ENCODE data around the gene TPT1.
"Not testable (repeated sequence)": the region's sequence is repeated elsewhere in the genome, so short reads cannot be mapped to it uniquely, and the experiment has no call there.

The TPT1 gene

GRCh38 chr13:45341034-45341798 lies at the start of gene TPT1:
TSS of gene TPT1 (minus strand) at chr13:45341183. CDS start at chr13:45341069, 114 bp downstream.
- in situ Hi-C loops (cut with HindIII; ENCODE audit: low sequenced_read_pairs) = no loop called here
- peak; percentile 95 for DNase-seq (ENCODE audit: low read depth)
- H3K4me3 ChIP-seq (ENCODE audit: low read depth, low read length) = peak within 1 kb of the TSS; percentile 99
- TF ChIP-seq CTCF (IDR thresholded peaks at IDR 0.05; ENCODE audit: low read depth, low read length, missing control alignments) = no peak

- DNase-seq (ENCODE audit: low read depth); H3K4me3 ChIP-seq (ENCODE audit: low read depth, low read length); in situ Hi-C loops (cut with HindIII; ENCODE audit: low sequenced_read_pairs): not testable (repeated sequence)
Measured at GRCh38 chr13:45390348-45390747, 49.4 kb upstream of the TPT1 start.

GRCh38 chr13:45388664-45389063 lies 47.7 kb upstream of the TPT1 start:
- H3K4me3 ChIP-seq (ENCODE audit: low read depth, low read length) = no peak overlapping the region
- no peak for DNase-seq (ENCODE audit: low read depth)
- in situ Hi-C loops (cut with HindIII; ENCODE audit: low sequenced_read_pairs) = no loop called here
- no peak for TF ChIP-seq CTCF (IDR thresholded peaks at IDR 0.05; ENCODE audit: low read depth, low read length, missing control alignments)

- H3K4me3 ChIP-seq (ENCODE audit: low read depth, low read length); in situ Hi-C loops (cut with HindIII; ENCODE audit: low sequenced_read_pairs); DNase-seq (ENCODE audit: low read depth): not testable (repeated sequence)
Measured at GRCh38 chr13:45386892-45387575, 46.1 kb upstream of the TPT1 start.

DNA sequence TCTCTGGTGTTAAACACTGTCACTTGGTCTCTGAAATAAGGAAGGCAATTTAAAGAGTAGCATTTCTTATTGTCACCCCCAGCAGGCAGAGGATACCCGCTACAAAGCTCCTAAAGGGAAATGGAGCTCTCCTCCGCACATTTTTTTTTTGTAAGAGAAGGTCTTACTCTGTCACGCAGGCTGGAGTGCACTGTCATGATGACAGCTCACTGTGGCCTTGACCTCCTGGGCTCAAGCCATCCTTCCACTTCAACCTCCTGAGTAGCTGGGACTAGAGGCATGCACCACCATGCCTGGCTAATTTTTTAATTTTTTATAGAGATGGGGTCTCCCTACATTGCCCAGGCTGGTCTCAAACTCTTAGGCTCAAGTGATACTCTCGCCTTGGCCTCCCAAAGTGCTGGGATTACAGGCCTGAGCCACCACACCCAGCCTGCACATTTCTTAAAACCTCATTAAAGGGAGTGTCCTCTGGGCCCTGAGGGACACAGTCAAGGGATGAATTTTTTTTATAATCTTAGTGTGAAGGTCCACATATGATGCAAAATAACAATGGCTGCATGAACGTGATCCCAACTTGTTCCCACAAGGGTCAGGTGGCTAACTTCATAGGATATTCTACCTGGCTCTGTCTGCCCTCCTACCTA lies 45.0 kb upstream of the TPT1 start:
- no peak for DNase-seq (ENCODE audit: low read depth)
- TF ChIP-seq CTCF (IDR thresholded peaks at IDR 0.05; ENCODE audit: low read depth, low read length, missing control alignments) = no peak
- no peak overlapping the region for H3K4me3 ChIP-seq (ENCODE audit: low read depth, low read length)
- in situ Hi-C loops (cut with HindIII; ENCODE audit: low sequenced_read_pairs) = no loop called here

DNA sequence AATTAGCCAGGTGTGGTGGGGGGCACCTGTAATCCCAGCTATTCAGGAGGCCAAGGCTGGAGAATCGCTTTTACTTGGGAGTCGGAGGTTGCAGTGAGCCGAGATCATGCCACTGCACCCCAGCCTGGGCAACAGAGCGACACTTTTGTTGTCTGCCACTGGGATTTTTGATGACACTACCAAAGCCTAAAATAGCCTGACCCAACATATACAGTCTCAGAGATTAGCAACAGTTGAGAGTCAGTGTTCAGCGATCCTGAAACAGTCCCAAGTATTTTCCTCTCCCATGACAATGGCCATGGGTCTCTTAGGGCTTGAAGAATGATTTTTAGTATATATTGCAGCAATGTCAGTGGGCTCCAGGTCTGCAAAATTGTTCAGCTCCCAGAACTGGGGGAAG lies 44.3 kb upstream of the TPT1 start:
- no peak overlapping the region for H3K4me3 ChIP-seq (ENCODE audit: low read depth, low read length)
- in situ Hi-C loops (cut with HindIII; ENCODE audit: low sequenced_read_pairs) = no loop called here
- TF ChIP-seq CTCF (IDR thresholded peaks at IDR 0.05; ENCODE audit: low read depth, low read length, missing control alignments) = no peak
- no peak for DNase-seq (ENCODE audit: low read depth)

DNA sequence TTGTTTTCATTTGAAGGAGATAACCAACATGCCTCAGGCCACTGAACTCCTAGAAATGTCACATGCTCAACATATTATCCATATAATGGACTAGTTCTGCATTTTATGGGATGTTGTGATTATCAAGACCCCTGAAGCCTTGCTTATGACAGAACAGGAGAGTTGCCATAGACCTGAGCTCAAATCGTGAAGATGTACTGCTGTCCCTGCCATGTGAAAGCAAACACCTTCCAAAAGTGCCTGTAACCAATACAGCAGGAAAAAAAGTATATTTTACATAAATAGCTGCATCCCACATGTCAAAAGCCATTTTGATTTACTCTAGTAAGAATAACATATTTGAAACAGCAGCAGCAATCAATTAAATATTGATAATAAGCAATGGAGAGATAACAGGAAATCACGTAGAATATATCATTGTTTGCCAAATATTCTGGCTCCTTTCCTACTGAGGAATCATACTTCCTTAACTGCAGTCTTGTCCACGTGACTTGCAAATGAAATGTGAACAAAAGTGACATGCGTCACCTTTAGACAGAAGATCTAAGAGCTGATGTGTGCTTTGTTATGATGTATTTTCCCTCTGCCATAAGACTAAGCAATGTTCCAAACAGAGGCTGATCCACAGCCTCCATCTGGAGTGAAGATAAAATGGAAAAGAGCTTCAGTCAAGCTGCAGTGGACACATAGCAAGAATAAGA lies 43.6 kb upstream of the TPT1 start:
- TF ChIP-seq CTCF (IDR thresholded peaks at IDR 0.05; ENCODE audit: low read depth, low read length, missing control alignments) = no peak
- in situ Hi-C loops (cut with HindIII; ENCODE audit: low sequenced_read_pairs) = no loop called here
- H3K4me3 ChIP-seq (ENCODE audit: low read depth, low read length) = no peak overlapping the region
- no peak for DNase-seq (ENCODE audit: low read depth)

GRCh38 chr13:45382739-45383138 lies 41.8 kb upstream of the TPT1 start:
- DNase-seq (ENCODE audit: low read depth); in situ Hi-C loops (cut with HindIII; ENCODE audit: low sequenced_read_pairs); H3K4me3 ChIP-seq (ENCODE audit: low read depth, low read length): not testable (repeated sequence)
